ENCODE measurements around the gene ABAT.

ABAT gene

GRCh38 chr16:8674413-8675022, at the start of gene ABAT:
Gene ABAT (plus strand): TSS chr16:8674617. CDS start chr16:8735740, 61,123 bp downstream.
- DNase-seq = peak; percentile 93

GRCh38 chr16:8625491-8626087, 48.8 kb upstream of the ABAT start:
- no peak for DNase-seq

- DNase-seq = no peak
Measured at GRCh38 chr16:8626946-8627345, 47.5 kb upstream of the ABAT start.

- DNase-seq = no peak
Measured at GRCh38 chr16:8627456-8627855, 47.0 kb upstream of the ABAT start.

- no peak for DNase-seq
Measured at GRCh38 chr16:8628981-8629725, 45.3 kb upstream of the ABAT start.

- DNase-seq = no peak
Measured at GRCh38 chr16:8630255-8630953, 44.0 kb upstream of the ABAT start.

- DNase-seq = no peak
Measured at GRCh38 chr16:8631373-8631772, 43.0 kb upstream of the ABAT start.

- DNase-seq = no peak
Measured at GRCh38 chr16:8631818-8632465, 42.5 kb upstream of the ABAT start.

GRCh38 chr16:8632675-8633182, 41.7 kb upstream of the ABAT start:
- no peak for DNase-seq

- DNase-seq = no peak
Measured at GRCh38 chr16:8634991-8635736, 39.3 kb upstream of the ABAT start.

GRCh38 chr16:8639694-8640093, 34.7 kb upstream of the ABAT start:
- DNase-seq = no peak

- DNase-seq = no peak
Measured at GRCh38 chr16:8641671-8642070, 32.7 kb upstream of the ABAT start.

- no peak for DNase-seq
Measured at GRCh38 chr16:8642146-8642545, 32.3 kb upstream of the ABAT start.

- DNase-seq = peak; percentile 25
Measured at GRCh38 chr16:8644211-8645140, 29.9 kb upstream of the ABAT start.

- no peak for DNase-seq
Measured at GRCh38 chr16:8645141-8645521, 29.3 kb upstream of the ABAT start.

GRCh38 chr16:8645831-8646230, 28.6 kb upstream of the ABAT start:
- DNase-seq = no peak

- DNase-seq = no peak
Measured at GRCh38 chr16:8646326-8647053, 27.9 kb upstream of the ABAT start.

GRCh38 chr16:8647721-8648318, 26.6 kb upstream of the ABAT start:
- no peak for DNase-seq

- no peak for DNase-seq
Measured at GRCh38 chr16:8648877-8649276, 25.5 kb upstream of the ABAT start.

Data from femur (tissue), 1 donor.